GM21447 (cell line): ENCODE data around the gene STOX2.
"Not testable (repeated sequence)": the region's sequence is repeated elsewhere in the genome, so short reads cannot be mapped to it uniquely, and the experiment has no call there.

Experiments used
- ATAC-seq: cut with Tn5 transposase; IDR thresholded peaks from one replicate; pipeline ENCODE4 v1.9.1; 2021; ENCODE audit not compliant: unreplicated experiment

Gene STOX2

DNA sequence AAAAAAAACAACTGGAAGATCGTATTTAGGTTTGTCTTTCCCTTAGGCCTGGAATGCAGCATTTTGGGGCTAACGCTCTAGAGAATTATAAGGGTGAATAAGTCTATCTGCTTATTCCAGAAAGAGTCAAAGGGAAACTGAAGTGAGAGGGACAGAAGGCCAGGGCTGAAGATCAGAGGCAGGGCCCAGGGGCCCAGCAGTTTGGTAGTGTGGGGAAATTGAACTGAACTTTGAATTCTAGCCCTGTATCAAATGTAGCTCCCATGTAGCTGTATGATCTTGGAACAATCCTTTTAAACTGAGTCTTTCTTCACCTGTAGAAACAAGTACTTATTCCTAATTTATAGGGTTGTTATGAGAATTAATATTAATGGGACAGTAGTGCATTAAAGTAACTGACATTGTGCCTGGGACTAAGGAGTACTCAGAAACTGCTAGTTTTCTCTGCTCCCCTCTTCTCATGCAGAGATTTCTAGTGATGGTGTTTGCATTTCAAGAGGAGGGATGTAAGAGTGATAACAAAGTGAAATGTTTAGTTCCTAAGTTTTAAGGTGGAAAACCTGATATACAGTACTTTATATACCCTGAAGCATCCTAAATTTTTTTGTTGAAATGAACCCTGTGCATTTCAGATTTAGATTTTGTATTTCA is 30.4 kb downstream of the STOX2 start:
- no peak for ATAC-seq

DNA sequence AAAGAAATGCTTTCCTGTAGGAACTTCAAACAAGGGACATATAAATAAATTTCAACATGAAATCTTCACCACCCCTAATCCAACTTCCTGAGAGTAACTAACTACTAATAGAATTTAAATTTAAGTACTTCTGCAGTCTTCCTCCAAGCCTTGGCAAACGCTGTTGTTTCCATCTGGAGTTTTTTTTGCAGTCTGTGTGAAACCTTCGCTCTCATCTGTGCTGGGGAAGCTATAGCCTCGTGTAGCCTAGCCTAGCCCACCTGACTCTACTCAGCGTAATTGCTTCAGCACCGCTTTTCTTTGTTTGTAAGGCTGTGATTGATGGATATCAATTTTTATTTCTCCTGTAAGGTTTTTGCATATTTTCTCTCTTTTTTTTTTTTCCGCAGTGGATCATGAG is 30.9 kb downstream of the STOX2 start:
- no peak for ATAC-seq

DNA sequence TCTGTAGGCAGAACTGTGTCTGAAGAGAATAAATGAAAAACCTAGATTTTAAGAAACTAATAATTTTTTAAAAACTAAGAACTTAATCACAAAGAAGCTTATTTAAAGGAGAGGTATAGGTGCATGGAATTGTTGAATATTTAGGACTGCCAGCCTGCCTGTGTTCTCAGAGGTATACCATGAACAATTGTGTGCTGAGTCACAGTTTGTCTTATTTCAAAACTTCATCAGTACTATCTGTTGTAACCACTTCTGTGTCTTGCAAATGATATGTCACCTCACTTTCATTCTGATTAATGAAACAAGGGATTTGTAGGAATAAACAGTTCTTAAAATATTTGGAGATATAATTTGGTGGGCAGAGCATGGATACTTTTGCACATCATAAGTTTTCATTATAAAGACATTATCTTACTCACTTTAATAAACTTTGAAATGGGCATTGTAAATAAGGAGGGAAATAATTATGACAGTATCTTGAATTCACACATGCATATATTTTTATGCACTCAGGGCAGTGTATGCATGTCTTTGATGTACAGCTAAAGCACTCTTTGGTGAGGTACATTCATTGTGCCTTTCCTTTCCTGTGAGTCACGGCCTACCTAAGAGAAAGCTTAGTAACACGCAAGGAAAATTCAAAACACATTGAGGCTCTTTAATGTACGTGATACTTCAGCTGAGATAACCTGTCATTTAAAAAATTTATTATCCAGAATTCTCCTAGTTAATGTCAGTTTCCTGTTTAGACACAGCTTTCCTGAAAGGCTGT is 31.7 kb downstream of the STOX2 start:
- no peak for ATAC-seq

DNA sequence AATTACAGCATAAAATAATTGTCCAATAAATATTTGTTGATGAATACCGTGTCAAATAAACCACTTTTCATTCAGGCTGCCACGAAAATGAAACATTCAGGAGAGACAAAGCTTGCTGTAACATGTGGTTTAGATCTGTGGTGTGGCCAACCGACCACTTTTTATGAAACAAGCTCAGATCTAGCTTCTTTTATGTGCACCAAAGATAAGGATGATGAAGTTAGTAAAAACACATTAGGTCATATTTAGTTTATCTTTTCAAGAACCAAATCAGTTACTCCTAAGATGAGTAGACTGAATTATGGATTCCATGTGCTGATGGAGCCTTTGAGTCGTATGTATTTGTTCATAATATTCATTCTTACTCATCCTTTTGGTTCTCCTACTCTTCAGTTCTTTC is 35.8 kb downstream of the STOX2 start:
- no peak for ATAC-seq

DNA sequence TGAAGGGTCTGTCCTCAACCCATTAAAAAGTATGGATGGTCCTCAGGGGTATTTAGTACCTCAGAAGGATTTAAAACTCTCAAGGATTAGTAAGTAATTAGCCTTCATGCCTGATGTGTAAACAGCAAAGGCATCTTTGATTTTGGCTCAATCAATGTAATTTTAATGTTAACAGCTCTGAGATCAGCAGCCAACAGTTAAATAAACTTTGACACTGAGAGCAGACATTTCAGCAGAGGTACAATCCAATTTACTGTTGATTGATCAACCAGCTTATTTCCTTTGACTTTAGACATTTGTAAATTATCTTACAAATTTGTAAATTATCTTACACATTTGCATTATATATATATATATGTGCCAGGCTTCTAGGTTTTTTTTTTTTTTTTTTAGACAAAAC is 36.9 kb downstream of the STOX2 start:
- ATAC-seq = no peak

DNA sequence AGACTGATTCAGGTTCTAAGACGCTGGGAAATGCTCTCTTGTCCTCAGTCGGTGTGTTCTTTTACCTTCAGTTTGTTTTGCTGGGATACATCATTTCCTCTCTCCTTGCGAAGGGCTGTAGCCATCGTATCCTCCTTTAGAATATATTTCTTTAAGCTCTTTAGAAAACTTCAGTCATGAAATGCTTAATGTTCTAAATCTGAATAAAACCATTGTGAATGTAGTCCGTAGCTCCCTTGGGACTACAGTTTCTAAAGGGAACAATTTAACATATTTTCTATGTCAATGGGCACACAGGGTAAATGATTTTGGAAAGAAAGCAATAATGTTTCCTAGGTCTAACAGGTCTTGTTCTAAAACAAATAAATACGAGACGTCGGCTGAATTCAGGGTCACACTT is 40.6 kb downstream of the STOX2 start:
- ATAC-seq = no peak

DNA sequence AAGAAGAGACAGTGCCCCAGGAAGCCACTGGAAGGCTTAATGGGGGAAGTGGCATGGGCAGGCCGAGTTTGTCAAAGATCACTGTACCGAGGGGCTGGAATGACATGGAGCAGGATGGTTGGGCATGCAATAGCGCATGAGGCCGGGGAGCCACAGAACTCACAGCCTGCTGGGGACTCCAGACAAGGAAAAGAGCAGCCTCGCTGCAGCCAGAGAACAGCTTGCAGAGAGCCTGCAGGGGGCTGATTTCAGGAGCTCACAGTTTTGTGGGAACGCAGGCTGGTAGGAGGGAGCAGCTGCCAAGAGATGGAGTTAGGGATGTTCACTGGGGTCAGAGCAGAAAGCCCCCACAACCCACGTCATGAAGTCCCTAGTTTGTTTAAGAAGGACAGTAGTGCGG is 45.4 kb downstream of the STOX2 start:
- ATAC-seq = no peak

DNA sequence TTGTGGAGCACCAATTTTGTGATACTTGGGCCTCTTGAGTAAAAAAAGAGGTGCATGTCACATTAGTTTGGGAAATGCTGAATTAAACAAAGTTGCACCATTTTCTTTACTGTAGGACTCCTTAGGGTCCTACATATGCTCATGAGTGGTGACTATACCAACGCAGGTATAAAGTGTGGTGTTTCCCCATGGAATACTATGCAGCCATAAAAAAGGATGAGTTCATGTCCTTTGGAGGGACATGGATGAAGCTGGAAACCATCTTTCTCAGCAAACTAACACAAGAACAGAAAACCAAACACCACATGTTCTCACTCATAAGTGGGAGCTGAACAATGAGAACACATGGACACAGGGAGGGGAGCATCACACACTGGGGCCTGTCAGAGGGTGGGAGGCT is 47.5 kb downstream of the STOX2 start:
- not testable (repeated sequence) for ATAC-seq

DNA sequence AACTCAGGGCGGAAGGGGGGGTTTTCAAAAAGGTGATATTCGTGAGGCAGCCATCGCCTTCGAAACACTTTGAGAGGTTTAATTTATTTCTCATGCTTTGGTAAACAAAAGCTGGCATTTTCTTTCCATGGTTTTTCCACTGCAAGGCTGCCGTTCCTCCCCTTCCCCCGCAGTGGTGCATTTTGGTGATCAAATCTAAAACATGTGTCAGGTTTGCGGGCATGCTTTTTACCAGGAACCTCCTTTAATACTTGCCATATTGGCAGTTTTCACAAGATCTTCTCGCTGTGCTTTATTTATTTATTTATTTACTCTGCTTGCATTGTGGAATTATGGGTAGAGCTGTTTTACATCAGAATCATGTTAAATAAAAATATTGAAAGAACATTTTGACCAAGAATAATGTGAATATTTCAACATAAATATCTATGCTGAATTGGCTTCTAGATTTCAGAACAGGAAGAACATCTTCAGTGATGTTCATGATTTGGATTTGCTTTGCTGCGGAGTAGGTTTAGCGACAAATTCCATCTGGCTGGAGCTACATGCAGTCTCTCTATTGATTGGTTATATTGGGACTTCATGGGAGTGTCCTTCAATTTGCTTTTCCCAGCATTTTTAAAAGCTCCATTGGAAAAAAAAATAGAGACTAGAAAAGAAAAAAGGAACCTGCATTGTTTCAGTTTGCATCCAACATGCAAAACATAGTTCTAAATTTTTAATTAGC is 54.4 kb downstream of the STOX2 start:
- no peak for ATAC-seq

DNA sequence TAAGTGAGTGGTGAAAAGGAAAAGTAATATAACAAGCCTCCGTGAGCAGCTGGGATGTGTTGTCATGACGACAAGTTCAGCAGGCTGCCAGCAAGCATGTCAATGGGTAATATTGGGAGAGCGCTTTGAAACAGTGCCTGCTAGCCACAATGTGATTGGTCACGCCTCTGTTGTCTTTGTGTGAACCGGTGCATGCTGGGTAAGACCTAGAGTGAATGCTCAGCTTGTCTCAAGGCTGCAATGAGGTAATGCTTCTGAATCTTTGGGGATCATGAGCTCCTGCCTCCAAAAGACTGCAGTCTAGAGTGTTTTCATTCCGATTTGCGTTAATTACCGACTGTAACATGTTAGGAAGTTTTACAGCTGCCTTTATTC is 54.9 kb downstream of the STOX2 start:
- ATAC-seq = no peak

DNA sequence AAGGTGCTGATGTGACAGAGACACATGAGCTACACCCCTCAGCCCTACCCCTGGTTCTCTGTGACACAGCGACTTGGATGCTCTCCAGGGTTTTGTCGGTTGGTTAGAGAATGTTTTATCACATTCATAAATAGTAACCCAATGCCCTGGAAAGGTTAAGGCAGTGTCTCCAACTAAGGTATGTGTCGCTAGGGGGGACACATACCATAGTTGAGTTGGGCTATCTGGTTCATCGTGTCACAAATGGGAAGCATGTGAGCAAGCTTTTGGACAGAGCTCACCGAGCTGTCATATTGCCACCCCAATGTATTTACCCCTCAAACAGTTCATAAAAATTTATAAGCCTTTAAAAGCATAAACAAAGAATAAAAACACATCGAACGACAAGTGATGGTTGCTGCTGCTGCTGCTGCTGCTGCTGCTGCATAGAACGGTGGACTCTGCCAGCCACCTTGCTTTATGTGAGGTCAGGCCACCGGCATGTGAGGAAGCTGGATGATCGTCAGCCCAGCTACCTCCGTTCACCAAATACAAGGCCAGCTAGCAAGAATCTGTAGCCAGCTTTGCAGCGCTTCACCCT is 55.9 kb downstream of the STOX2 start:
- no peak for ATAC-seq

DNA sequence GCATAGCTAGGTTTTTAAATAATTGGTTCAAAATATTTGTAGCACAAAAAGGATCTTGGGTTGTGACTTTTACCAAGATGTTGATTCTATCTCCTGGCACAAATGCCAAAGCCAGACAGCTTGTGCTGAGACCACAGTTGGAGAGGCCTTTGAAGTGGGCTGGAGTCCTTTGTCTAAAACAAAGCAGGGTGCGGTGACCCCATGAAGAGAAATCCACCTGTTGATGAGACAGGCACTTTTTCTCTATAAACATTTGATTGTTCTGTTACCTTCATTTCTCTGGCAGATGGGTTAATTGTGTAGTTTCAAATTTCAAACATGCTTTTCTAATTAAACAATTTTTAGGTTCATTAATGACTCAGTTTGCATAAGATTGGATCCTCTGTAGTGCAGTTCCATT is 56.7 kb downstream of the STOX2 start:
- no peak for ATAC-seq

DNA sequence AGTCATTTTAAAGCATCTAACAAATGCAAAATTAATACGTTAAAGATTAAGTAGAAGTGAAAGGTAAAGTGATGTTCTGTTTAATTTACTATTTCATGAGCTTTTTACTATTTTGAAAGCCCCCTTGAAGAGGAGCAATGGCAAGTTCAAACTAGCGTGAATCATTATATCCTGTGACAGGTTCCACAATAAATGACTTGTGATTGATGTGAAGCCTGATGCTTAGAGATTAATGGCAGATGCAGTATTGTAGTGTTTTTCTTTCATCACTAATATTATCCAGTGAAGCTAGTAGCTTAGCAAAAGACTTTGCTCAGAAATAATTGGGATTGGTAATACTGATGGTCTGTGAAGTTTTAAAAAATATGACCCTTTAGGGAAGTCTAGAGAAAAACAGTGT is 57.3 kb downstream of the STOX2 start:
- ATAC-seq = no peak

DNA sequence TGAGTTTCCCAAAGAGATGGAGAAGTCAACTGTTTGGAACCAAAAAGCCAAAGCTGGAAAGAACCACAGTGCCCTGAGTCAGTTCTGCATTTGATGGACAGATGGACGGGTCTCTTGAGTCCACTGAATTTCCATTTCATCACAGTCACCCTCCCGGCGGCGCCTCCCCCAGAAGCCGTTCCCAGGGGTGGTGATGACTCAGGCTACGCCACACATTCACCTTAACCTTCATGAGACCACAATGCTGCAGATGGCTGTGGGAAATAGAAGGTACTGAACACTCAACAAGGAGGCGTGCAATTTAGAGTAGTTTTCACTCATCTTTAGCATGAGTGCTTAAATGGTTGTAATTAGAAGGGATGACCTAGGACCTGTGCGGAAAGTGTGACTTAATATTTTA is 61.3 kb downstream of the STOX2 start:
- ATAC-seq = no peak

DNA sequence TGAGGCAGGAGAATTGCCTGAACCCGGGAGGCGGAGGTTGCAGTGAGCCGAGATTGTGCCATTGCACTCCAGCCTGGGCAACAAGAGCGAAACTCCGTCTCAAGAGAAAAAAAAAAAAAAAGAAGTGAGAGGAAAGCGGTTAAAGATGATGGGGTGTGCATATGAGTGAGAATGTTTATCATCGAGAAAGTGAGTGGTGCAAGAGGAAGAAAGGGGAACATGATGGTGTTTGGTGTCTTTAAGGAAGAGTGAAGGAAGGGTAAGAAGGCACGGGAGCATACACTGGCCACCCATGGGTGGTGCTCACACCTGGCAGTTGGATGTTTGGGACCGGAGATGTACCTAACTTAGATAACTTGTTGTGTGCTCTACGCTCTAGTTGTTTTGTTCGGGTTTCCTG is 62.2 kb downstream of the STOX2 start:
- ATAC-seq = no peak

DNA sequence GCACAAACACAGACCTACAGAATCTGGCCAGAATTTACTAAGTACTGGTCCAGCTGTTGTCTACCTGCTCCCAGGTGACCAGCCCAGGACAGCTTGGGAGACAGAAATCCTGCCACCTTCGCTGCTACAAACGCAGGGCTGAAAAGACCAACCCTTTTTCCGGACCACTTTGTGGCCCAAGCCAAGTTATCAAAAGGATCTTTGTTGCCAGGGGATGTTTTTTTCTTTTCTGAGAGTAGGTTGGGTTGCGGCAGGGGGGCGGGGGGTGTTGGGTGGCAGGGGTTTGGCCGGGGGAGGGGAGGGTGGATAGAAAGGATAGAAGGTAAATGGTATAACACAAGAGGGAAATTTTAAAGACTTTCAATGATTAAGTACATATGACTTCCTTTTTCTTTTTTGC is 63.4 kb downstream of the STOX2 start:
- no peak for ATAC-seq

DNA sequence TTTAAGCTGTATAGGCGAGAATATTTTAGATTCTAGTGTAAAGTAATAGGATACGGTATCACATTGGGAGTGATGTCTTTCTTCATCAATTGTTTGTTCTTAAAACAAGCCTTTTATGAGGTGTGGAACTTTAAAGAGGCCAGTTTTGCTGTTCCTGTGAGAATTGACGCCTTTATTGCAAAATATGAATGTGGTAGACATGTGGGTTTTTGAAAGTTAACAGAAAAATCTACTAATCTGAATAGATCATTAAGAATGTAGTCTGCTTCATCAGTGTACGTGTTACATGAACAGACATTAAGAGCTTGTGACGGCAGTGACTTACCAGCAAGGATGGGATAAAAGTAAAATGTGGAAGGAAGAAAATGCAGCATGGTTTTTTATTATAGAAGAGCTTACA is 63.8 kb downstream of the STOX2 start:
- no peak for ATAC-seq

DNA sequence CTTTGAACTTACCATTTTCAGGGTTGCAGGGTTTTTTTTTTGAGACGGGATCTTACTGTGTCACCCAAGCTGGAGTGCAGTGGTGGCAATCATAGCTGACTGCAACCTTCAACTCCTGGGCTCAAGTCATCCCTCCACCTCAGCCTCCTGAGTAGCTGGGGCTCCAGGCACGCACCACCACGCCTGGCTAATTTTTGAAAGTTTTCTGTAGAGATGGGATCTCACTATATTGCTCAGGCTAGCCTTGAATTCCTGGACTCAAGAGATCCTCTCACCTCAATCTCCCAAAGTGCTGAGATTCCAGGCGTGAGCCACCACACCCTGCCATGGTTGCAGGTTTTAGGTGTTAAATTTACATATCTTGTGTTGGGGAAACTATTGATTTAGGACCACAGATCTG is 64.5 kb downstream of the STOX2 start:
- ATAC-seq = no peak

DNA sequence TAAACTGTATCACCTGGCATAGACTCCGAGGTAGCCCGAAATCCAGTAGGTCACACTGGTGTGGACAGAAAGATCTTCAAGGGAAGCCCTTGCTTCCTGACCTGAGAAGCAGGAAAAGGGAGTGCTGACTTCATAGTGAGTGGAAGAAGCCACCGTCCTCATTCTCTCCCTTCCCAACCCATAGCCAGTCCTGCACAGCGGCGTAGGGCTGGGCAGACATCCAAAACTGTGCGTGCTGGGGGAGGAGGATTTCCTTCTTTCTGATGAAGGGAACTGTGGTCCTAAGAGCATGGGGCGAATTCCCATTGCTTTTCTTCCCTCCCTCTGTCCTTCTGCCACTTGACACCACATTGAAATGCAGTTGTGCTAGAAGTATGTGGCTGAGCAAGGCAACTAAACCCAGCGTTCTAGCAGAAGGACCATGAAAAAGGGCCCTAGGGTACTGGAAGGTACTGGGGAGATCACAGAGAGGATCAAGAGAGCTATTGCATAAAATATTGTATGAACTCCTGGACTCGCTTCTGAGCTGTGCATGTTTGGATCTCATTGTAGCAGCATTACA is 66.9 kb downstream of the STOX2 start:
- ATAC-seq = no peak

DNA sequence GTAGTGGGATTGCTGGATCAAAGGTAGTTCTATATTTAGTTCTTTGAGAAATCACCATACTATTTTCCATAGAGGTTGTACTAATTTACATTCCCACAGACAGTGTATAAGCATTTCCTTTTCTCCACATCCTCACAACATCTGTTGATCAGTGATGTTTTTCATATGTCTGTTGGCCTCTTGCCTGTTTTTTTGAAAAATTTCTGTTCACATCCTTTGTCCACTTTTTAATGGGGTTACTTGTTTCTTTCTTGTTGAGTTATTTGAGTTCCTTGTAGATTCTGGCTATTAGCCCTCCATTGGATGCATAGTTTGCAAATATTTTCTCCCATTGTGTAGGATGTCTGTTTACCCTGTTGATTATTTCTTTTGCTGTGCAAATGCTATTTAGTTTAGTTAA is 72.6 kb downstream of the STOX2 start:
- no peak for ATAC-seq

DNA sequence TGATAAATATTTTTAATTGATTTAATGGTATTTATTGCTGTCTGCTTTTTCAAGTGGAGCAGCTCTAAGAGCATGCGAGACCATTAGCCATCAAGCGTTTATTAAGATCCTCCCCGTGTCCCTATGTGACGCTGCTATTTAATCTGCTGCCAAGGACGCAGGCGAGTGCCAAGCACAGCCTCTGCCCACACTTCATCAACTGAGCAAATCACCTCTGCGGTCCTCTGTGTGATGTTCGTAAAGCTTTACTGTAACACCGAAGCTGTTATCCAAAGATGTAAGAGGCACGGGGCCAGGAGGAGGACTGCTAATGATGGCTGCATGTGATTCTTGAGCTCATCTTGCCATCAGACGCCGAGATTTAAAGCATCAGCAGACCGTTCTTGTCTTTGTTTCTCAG is 79.5 kb downstream of the STOX2 start:
- no peak for ATAC-seq

DNA sequence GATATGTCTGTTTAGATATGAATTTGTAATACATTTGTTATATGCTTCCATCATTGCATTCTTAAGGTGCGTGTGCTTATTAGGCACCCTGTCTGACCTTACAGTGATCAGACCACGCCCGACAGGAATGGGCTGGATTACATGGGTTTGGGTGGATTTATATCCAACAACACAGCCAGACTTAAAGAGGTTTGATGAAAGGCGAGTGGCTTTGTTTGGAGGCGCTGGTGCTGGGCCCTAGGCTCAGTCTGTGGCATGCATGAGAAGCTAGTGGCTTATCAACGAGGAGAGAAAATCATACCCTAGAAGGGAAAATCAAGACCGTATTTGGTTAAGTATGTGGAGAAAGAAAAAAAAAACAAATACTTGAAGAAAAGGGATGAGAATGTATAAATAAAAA is 80.7 kb downstream of the STOX2 start:
- ATAC-seq = no peak
